PFSK-1 (cell line): ENCODE measurements around the gene TFCP2L1.

Experiments used
- FOXP2 ChIP-seq: optimal IDR thresholded peaks from 2 replicates; pipeline ENCODE3; 2011; ENCODE audit warnings: borderline replicate concordance, control low read depth, inconsistent platforms; ENCODE audit not compliant: insufficient read depth; ENCODE audit errors: extremely low read length, extremely low read depth
- POLR2AphosphoS5 ChIP-seq: IDR thresholded peaks from 2 replicates; pipeline ENCODE4 v1.6.1; 2012; ENCODE audit warnings: low read depth, mild to moderate bottlenecking, control low read depth, low read length, moderate library complexity
- SIN3A ChIP-seq: IDR thresholded peaks from 2 replicates; pipeline ENCODE4 v1.6.1; 2012; ENCODE audit warnings: mild to moderate bottlenecking, low read length, moderate library complexity, borderline replicate concordance; ENCODE audit not compliant: insufficient read depth
- TAF1 ChIP-seq: IDR thresholded peaks from 2 replicates; pipeline ENCODE4 v1.6.1; 2012; ENCODE audit warnings: low read length, control low read depth, borderline replicate concordance; ENCODE audit not compliant: insufficient read depth
- TF ChIP-seq, protein P1 (sequence below), 2 experiments: IDR thresholded peaks; 2 replicates each; pipeline versions ENCODE4 v1.6.1 to v1.8.0; 2011 to 2012; ENCODE audit warnings: low read depth in 2 of 2, low read length in 2 of 2, control low read depth in 1 of 2, inconsistent platforms in 1 of 2, mild to moderate bottlenecking in 1 of 2, moderate library complexity in 1 of 2; ENCODE audit not compliant: insufficient read depth in 1 of 2

Gene TFCP2L1

DNA sequence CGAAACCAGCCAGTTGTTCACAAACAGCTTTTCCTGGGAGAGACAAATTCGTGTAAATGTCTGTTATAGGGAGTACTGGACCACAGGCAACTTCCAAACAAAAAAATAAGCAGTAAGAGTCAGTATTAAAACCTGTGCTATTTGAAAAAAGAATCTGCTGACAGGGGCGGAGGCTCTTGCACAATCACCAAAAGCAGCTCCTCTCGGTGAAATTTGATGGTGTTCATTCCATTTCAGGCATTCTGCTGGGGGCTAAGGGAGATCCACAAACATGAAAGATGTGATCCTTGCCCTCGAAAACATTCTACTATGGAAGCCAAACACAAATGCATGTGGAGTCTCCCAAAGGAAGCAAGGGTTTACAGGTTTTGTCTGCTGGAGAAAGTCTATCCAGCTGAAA is 45.0 kb downstream of the TFCP2L1 start:
- TF ChIP-seq POLR2AphosphoS5 (no peak), TAF1 (no peak), FOXP2 (no peak), SIN3A (no peak)
- TF ChIP-seq, protein P1, sequence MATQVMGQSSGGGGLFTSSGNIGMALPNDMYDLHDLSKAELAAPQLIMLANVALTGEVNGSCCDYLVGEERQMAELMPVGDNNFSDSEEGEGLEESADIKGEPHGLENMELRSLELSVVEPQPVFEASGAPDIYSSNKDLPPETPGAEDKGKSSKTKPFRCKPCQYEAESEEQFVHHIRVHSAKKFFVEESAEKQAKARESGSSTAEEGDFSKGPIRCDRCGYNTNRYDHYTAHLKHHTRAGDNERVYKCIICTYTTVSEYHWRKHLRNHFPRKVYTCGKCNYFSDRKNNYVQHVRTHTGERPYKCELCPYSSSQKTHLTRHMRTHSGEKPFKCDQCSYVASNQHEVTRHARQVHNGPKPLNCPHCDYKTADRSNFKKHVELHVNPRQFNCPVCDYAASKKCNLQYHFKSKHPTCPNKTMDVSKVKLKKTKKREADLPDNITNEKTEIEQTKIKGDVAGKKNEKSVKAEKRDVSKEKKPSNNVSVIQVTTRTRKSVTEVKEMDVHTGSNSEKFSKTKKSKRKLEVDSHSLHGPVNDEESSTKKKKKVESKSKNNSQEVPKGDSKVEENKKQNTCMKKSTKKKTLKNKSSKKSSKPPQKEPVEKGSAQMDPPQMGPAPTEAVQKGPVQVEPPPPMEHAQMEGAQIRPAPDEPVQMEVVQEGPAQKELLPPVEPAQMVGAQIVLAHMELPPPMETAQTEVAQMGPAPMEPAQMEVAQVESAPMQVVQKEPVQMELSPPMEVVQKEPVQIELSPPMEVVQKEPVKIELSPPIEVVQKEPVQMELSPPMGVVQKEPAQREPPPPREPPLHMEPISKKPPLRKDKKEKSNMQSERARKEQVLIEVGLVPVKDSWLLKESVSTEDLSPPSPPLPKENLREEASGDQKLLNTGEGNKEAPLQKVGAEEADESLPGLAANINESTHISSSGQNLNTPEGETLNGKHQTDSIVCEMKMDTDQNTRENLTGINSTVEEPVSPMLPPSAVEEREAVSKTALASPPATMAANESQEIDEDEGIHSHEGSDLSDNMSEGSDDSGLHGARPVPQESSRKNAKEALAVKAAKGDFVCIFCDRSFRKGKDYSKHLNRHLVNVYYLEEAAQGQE (IDR thresholded peaks at IDR 0.05; ENCODE audit: insufficient read depth in 1 of 2, low read depth in 2 of 2, low read length in 2 of 2), result no peak

DNA sequence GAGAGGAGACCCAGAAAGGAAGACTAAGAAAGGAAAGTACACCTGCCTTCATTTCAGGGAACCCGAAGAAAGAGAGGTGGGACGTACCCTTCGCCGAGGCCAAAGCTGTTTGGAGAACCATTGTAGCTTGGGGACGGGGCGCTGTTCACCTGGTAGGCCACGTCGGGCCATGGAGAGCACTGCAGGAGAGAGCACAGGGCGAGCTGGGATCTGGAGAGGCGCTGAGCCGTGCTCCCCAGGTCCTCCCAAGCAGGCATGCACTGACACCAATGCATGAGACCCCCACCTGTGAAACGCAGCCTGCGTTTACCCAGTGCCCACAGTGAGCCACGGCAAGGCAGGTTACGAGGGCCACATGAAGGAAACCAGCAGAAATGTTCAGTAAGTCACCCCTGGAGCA is 45.5 kb downstream of the TFCP2L1 start:
- no peak for TF ChIP-seq SIN3A
- TF ChIP-seq POLR2AphosphoS5, result no peak
- TF ChIP-seq, protein P1 (IDR thresholded peaks at IDR 0.05; ENCODE audit: insufficient read depth in 1 of 2, low read depth in 2 of 2, low read length in 2 of 2), result no peak
- no peak for TF ChIP-seq FOXP2
- no peak for TF ChIP-seq TAF1

DNA sequence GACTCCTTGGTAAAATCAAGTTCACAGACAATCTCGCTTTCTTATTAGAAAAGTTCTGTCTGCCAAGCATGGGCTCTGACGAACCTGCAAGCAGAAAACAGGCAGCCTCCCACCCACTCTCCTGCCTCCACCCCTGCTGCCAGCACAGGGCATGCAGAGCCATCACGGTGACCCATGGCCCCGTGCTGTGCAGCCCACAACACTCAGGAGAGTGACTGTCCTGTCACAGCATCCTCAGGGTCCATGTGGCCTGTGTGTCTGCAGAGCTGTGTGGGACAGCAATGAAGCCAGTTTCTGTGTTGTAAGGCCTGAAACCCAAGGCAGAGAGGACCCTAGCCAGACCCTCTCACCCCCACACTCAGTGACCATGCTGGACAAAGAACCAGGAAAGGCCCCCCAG is 46.2 kb downstream of the TFCP2L1 start:
- no peak for TF ChIP-seq POLR2AphosphoS5
- TF ChIP-seq, protein P1 (IDR thresholded peaks at IDR 0.05; ENCODE audit: insufficient read depth in 1 of 2, low read depth in 2 of 2, low read length in 2 of 2), result no peak
- no peak for TF ChIP-seq SIN3A
- no peak for TF ChIP-seq TAF1
- TF ChIP-seq FOXP2, result no peak

DNA sequence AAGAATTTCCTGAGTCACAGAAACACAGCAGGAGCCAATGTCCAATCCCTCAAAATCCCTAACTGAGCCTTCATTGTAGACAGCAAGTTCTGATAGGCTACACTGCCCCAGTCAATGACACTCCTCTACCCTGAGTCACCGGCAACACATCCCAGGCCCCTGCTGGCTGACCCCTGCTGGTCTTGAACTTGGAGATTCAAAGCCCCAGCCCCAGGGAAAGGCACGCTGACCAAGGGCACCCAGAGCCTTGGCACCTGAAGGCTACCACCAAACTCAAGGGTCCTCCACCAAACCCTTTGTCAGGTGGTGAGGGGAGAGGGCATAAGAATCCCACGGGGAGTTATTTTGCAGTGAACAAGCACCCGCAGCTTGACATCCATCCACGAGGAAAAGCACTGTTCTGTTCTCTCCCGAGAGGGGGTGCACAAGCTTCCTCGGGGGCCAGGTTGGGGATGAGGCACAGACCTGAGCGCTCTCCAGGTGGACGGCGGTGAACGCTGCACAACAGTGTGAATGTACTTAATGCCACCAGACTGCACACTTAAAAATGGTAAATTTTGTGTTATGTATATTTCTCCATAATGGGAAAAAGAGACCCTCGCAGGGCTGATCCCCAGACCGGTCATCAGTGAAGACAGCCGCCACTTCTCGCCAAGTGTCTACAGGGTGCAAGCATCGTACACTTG is 46.9 kb downstream of the TFCP2L1 start:
- no peak for TF ChIP-seq SIN3A
- TF ChIP-seq, protein P1 (IDR thresholded peaks at IDR 0.05; ENCODE audit: insufficient read depth in 1 of 2, low read depth in 2 of 2, low read length in 2 of 2), result no peak
- no peak for TF ChIP-seq TAF1
- TF ChIP-seq POLR2AphosphoS5, result no peak
